NCI-H82 treated with DMSO at 0.1 percent for 48 hours (cell line): ENCODE results near the gene PXDN.

Experiments
- DNase-seq: peaks from one replicate; lab custom pipeline; 2025; ENCODE audit not compliant: unreplicated experiment; lab: John Stamatoyannopoulos, UW

Gene PXDN

GRCh38 chr2:1585635-1586034, 158.7 kb downstream of the PXDN start:
- no peak for DNase-seq

- no peak for DNase-seq
Observed at GRCh38 chr2:1584691-1585485, 159.4 kb downstream of the PXDN start.

GRCh38 chr2:1584051-1584531, 160.2 kb downstream of the PXDN start:
- DNase-seq, result no peak

- DNase-seq, result no peak
Observed at GRCh38 chr2:1582891-1583341, 161.4 kb downstream of the PXDN start.

- DNase-seq, result no peak
Observed at GRCh38 chr2:1581965-1582625, 162.2 kb downstream of the PXDN start.
